ENCODE measurements around the gene LTBP1. TPM values are rescaled to one million over a fixed set of nuclear protein-coding genes. Genes with fewer than 3 reads are reported as not detected.

Gene LTBP1
- total and polyA plus RNA-seq, 10 of the 15 experiments (the other 5 are each of a cell fraction or from before 2014, with no cell fraction given), result 0.01 to 0.28 (median 0.12) TPM; not detected in 2

DNA sequence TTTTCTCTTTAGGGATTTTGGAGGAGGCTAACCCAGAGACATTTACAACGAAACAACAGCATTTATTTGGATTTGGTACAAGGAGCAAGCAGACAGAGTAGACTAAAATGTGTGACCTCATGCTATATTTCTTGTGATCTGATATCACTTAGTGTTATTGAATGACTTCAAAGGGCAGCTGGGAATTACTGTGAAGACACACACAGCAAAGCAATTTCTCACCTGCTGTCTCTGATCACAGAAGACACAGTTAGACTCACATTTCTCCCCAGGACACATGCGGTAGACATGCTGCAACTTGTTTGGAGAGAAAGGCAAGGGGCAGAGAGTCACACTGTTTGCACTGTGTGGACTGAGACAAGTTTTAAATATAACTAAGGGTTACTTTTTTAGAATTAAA, 67.5 kb downstream of the LTBP1 start (continued):
- TF ChIP-seq ZBTB33 (IDR thresholded peaks at IDR 0.05) (no peak), BCL11A (IDR thresholded peaks at IDR 0.05; ENCODE audit: low read depth, low read length) (no peak), WRNIP1 (IDR thresholded peaks at IDR 0.05; ENCODE audit: borderline replicate concordance, low read depth, low read length) (no peak)

DNA sequence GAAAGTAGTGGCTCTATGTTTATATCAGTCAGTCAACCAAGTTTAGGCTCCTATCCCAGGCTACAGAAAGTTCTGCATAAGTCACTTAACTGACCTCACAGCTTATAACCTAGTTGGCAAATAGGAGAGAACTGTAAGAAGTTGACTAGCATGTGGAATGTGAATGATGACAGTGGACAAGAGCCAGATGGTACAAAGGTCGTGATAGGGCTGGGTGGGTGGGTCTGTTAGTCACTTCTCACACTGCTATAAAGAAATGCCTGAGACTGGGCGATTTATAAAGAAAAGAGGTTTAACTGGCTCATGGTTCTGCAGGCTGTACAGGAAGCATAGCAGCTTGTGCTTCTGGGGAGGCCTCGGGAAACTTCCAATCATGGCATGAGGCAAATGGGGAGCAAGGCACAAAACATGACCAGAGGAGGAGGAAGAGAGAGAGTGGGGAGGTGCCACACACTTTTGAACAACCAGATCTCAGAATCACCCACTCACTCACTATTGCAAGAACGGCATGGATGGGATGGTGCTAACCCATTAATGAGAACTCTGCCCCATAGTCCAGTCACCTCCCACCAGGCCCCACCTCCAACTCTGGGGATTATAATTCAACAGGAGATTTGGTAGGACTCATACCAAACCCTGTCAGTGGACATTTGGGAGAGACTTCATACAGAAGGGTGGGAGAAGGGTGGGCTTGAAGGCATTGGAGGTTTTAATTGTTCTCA, 68.8 kb downstream of the LTBP1 start:
- Histone ChIP-seq H3K27me3 (replicated peaks in 1 of 2; ENCODE audit: control insufficient read depth in 2 of 2, insufficient read depth in 2 of 2, low read length in 1 of 2) (no peaks in the 10 kb centered on the region; a peak in 2 of 4 replicates), H3K4me3 (no peak overlapping the region), H3K4me1 (ENCODE audit: control insufficient read depth, insufficient read depth, low read length) (no peaks in the 10 kb centered on the region), H3K4me2 (ENCODE audit: control insufficient read depth, insufficient read depth) (no peak overlapping the region), H3K79me2 (ENCODE audit: control insufficient read depth, insufficient read depth, low read length) (no peaks in the 10 kb centered on the region), H4K20me1 (ENCODE audit: control insufficient read depth, insufficient read depth) (no peaks in the 10 kb centered on the region), H3K27ac (ENCODE audit: control insufficient read depth, insufficient read depth) (no peak overlapping the region), H3K36me3 (ENCODE audit: control insufficient read depth in 2 of 2, insufficient read depth in 2 of 2, low read length in 1 of 2) (no peaks in the 10 kb centered on the region), H3K9ac (ENCODE audit: control insufficient read depth, insufficient read depth, low read length) (no peak overlapping the region), H3K9me3 (replicated peaks; ENCODE audit: control insufficient read depth, insufficient read depth, low read length) (no peaks in the 10 kb centered on the region), H2AFZ (ENCODE audit: control insufficient read depth, low read depth, low read length) (no peak overlapping the region)
- no TSS peak for BruUV-seq (replicated peaks)
- ChIA-PET RAD21 (ENCODE audit: unreplicated experiment) (no interaction called here), POLR2A (no interaction called here), SMC1A (ENCODE audit: uncharacterized antibody, unreplicated experiment) (no interaction called here), CTCF (no interaction called here)
- DNase-seq (ENCODE audit: low read depth, low spot score), result no peak
- WGBS (ENCODE audit: insufficient coverage, insufficient replicate concordance, low lambda C conversion rate, missing lambda C conversion rate), result 24% methylated on average over 4 of the region's 4 CpGs
- in situ Hi-C loops (cut with MboI), result no loop called here
- intact Hi-C loops (cut with micrococcal nuclease; ENCODE audit: unreplicated experiment), result no loop called here
- no peak for TF ChIP-seq SUZ12 (IDR thresholded peaks at IDR 0.05; ENCODE audit: unreplicated experiment)
- TF ChIP-seq MYB (IDR thresholded peaks at IDR 0.05; ENCODE audit: borderline replicate concordance, low read depth, low read length), result no peak
- TF ChIP-seq JUNB (IDR thresholded peaks at IDR 0.05), result no peak
- no peak for TF ChIP-seq SMAD5 (IDR thresholded peaks at IDR 0.05; ENCODE audit: low read depth)
- TF ChIP-seq HDGF (IDR thresholded peaks at IDR 0.05), result no peak
- TF ChIP-seq BCL11A (IDR thresholded peaks at IDR 0.05; ENCODE audit: low read depth, low read length), result no peak
- TF ChIP-seq SMC3 (IDR thresholded peaks at IDR 0.05; ENCODE audit: borderline replicate concordance, low read length), result no peak
- no peak for TF ChIP-seq TCF12 (IDR thresholded peaks at IDR 0.05; ENCODE audit: low read depth, low read length)
- TF ChIP-seq SUPT20H (IDR thresholded peaks at IDR 0.05; ENCODE audit: borderline replicate concordance, control insufficient read depth, low read depth, low read length), result no peak
- no peak for TF ChIP-seq RB1 (IDR thresholded peaks at IDR 0.05; ENCODE audit: borderline replicate concordance)
- no peak for TF ChIP-seq KAT2A (conservative IDR thresholded peaks at IDR 0.05; ENCODE audit: control insufficient read depth, low read depth, low read length)
- no peak for TF ChIP-seq FOXK2 (IDR thresholded peaks at IDR 0.05)
- no peak for TF ChIP-seq E2F8 (IDR thresholded peaks at IDR 0.05; ENCODE audit: low read depth, partially characterized antibody)
- TF ChIP-seq NFYA (IDR thresholded peaks at IDR 0.05; ENCODE audit: borderline replicate concordance, low read depth, low read length), result no peak
- TF ChIP-seq EP300 (IDR thresholded peaks at IDR 0.05; ENCODE audit: borderline replicate concordance in 1 of 2, control insufficient read depth in 1 of 2, low read depth in 2 of 2, low read length in 2 of 2), result no peak
- no peak for TF ChIP-seq POLR2A (IDR thresholded peaks at IDR 0.05; ENCODE audit: low read depth, low read length)
- TF ChIP-seq ZNF622 (IDR thresholded peaks at IDR 0.05), result no peak
- TF ChIP-seq EED (IDR thresholded peaks at IDR 0.05; ENCODE audit: low read depth), result no peak
- TF ChIP-seq MEF2A (IDR thresholded peaks at IDR 0.05; ENCODE audit: insufficient read depth, low read depth, low read length), result no peak
- no peak for ATAC-seq
- no peak for FAIRE-seq

Measured in GM12878 (cell line).